T47D (cell line): Measurements from ENCODE around the gene ADGRF3.
"Not testable (repeated sequence)": the region's sequence is repeated elsewhere in the genome, so short reads cannot be mapped to it uniquely, and the experiment has no call there.

Source experiments
- DNase-seq, 2 experiments: peaks; one replicate each; pipeline versions ENCODE4 v3.0.0 to v3.0.0-alpha.2; 2011 to 2012; ENCODE audit warnings: low read depth in 1 of 2, low spot score in 1 of 2
- JUND ChIP-seq: IDR thresholded peaks from 2 replicates; pipeline ENCODE4 v1.6.1; 2012; ENCODE audit warnings: low read depth
- in situ Hi-C: cut with HindIII; loops from 2 replicates; pipeline ENCODE4 v1.10.0; 2016; ENCODE audit warnings: low sequenced_read_pairs, low pct_unique_long_range_greater_than_20kb

ADGRF3 gene, protein sequence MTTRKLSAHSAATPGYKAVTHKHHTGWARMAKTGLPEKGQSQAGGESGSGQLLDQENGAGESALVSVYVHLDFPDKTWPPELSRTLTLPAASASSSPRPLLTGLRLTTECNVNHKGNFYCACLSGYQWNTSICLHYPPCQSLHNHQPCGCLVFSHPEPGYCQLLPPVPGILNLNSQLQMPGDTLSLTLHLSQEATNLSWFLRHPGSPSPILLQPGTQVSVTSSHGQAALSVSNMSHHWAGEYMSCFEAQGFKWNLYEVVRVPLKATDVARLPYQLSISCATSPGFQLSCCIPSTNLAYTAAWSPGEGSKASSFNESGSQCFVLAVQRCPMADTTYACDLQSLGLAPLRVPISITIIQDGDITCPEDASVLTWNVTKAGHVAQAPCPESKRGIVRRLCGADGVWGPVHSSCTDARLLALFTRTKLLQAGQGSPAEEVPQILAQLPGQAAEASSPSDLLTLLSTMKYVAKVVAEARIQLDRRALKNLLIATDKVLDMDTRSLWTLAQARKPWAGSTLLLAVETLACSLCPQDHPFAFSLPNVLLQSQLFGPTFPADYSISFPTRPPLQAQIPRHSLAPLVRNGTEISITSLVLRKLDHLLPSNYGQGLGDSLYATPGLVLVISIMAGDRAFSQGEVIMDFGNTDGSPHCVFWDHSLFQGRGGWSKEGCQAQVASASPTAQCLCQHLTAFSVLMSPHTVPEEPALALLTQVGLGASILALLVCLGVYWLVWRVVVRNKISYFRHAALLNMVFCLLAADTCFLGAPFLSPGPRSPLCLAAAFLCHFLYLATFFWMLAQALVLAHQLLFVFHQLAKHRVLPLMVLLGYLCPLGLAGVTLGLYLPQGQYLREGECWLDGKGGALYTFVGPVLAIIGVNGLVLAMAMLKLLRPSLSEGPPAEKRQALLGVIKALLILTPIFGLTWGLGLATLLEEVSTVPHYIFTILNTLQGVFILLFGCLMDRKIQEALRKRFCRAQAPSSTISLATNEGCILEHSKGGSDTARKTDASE

DNA sequence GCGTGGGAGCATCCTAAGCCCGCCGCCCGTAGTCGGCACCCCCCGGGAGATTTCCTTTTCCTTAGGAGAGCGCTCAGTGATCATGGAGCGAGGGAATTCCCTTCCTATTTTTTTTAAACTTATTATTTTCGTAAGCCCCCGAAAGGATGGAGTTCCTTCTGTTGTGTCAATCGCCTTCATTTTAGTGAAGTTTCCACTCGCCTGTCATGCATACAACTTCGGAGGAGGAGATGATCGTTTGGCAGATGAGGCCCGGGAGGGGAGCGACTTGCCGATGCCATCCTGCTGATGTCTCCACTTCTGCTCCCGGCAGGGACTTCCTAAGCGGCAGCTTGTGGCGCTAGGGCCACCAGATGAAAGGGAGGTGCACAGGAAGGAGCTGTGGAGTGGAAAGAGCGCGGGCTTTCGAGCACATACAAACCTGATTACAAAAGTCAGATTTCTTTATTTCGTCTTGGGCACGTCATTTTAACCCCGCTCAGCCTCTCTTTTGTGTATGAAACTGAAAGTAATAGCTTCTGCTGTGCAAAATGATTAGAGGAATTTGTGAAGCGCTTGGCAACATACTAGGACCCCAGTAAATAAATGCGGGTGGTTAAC is at the start of gene ADGRF3:
ADGRF3 (minus strand) TSS at position 336 of the 600 bp plus-strand sequence. CDS start 555 bp downstream, outside the sequence.
- in situ Hi-C loops: no loop called here
- DNase-seq: peak in 1 of 2 experiments; percentile 65
- TF ChIP-seq JUND: no peak

DNA sequence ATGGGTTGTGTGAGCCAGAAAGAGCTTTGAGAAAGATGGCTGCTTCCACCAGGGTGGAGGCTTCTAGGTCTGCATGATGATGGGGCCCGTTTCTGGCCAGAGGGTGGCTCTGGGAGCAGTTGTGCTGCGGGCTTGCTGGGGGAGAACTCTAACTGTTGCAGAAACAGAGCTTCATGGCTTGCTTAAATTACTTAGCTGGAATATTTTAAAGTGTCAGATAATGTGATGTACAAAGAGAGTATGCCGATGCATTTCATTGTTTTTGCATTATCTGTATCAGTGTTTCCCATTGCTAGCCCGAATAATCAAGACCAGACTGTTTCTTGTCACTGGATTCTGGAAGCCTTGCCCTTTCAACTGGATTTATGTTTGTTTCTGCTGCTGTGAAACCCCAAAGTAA is 48.8 kb upstream of the ADGRF3 start:
- in situ Hi-C loops: no loop called here
- no peak for DNase-seq
- TF ChIP-seq JUND: no peak

GRCh38 chr2:26394694-26395093 is 48.1 kb upstream of the ADGRF3 start:
- TF ChIP-seq JUND: no peak

DNA sequence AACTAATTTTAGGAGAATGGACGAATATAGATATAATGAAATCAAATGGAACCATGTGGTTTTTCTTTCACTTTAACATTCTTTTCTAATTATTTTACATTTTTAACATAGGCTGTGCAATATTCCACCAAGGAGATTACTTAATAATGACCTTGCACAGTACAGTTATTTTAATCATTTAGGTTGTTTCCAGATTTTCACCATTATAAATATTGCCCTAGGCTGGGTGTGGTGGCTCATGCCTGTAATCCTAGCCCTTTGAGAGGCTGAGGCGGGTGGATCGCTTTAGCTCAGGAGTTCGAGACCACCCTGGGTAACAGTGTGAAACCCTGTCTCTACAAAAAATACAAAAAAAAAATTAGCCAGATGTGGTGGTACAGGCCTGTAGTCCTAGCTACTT is 40.6 kb upstream of the ADGRF3 start:
- in situ Hi-C loops: no loop called here
- no peak for DNase-seq
- TF ChIP-seq JUND: no peak

More at GRCh38 chr2:26394694-26395093, 48.1 kb upstream of the ADGRF3 start:
- no peak for DNase-seq
- in situ Hi-C loops: no loop called here

GRCh38 chr2:26384597-26384996 is 38.0 kb upstream of the ADGRF3 start:
- in situ Hi-C loops: no loop called here
- DNase-seq: no peak
- no peak for TF ChIP-seq JUND

DNA sequence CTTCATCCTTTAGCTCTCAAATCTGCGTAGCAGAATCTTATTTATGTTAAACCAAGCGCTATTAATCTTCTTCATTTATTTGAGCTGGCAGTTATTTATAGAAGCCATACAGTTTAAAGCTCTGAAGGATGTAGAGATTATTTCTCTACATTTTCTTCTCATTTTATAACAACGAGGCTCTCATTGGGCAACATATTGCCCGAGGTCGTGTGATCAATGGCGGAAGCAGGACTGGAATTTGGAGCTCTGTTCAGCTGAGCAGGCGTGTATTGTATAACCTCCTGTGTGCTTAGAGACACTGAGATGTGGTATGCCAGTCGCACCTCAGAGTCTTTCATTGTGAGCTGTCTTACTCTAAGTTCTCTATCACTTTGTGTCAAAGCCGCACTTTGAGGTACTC is 37.6 kb upstream of the ADGRF3 start:
- peak in 1 of 2 experiments; percentile 42 for DNase-seq
- in situ Hi-C loops: no loop called here
- TF ChIP-seq JUND: no peak

GRCh38 chr2:26382564-26382963 is 36.0 kb upstream of the ADGRF3 start:
- in situ Hi-C loops: no loop called here
- TF ChIP-seq JUND: no peak
- no peak for DNase-seq

GRCh38 chr2:26380281-26380680 is 33.7 kb upstream of the ADGRF3 start:
- no peak for DNase-seq
- in situ Hi-C loops: no loop called here
- no peak for TF ChIP-seq JUND

DNA sequence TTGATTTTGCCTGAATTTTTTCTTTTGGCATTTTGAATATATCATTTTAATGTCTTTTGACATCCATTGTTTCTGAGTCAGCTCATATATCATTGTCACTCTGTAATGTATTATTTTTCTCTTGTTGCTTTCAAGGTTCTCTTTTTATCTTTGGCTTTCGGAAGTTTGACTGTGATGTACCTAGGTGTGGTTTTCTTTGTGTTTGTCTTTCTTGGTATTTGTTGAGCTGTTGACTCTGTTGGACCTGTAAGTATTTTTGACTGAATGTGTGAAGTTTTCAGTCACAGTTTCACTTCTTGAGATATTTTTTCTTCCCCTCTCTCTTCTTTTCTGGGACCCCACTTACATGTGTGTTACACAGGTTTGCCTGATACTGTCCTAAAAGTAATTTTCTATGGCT is 30.2 kb upstream of the ADGRF3 start:
- no peak for DNase-seq
- in situ Hi-C loops: no loop called here
- no peak for TF ChIP-seq JUND

- DNase-seq, in situ Hi-C loops: not testable (repeated sequence)
These were observed 24.3 kb upstream of the ADGRF3 start for GRCh38 chr2:26370909-26371308.

DNA sequence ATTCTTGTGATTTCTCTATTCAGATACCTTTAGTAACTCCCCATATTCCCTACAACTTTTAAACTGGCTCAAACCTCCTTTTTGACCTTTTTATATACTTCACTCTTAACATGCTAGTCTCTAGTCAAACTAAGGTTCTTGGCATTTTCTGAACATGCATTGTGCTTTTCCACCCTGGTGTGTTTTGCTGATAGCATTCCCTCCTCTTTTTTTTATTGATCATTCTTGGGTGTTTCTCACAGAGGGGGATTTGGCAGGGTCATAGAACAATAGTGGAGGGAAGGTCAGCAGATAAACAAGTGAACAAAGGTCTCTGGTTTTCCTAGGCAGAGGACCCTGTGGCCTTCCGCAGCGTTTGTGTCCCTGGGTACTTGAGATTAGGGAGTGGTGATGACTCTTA is 23.1 kb upstream of the ADGRF3 start:
- DNase-seq, in situ Hi-C loops: not testable (repeated sequence)

DNA sequence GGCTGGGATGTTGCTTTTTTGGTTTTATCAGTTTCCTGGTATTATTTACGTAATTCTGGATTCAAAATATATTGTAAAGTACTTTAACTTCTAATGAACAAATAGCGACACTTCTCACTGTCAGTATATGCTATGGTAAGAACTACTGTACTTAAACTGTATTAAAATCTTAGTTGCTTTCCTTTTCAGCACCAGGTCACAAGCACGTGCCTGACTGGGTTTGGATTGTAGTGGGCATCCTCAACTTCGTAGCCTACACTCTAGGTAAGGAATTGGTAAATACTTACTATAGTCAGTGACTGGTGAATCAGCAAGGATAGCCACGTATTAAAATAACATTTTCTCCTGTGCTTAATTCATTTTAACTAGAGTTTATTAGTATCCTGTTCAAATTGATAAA is 20.4 kb upstream of the ADGRF3 start:
- TF ChIP-seq JUND: no peak
- no peak for DNase-seq
- in situ Hi-C loops: no loop called here
